PC-3 (cell line): ENCODE results near the gene EYS.

ENCODE experiments used
- CTCF ChIP-seq: fragments of 300-600 bp; sonication (generic); conservative IDR thresholded peaks from 2 replicates; pipeline ENCODE4 v1.5.1; 2017; ENCODE audit warnings: antibody characterized with exemption, low read depth, mild to moderate bottlenecking, low read length
- EZH2 ChIP-seq: fragments of 300-600 bp; sonication (generic); IDR thresholded peaks from one replicate; pipeline ENCODE4 v1.6.1; 2017; ENCODE audit warnings: antibody characterized with exemption, mild to moderate bottlenecking, low read length; ENCODE audit not compliant: unreplicated experiment
- EZH2phosphoT487 ChIP-seq: fragments of 300-600 bp; sonication (generic); IDR thresholded peaks from 2 replicates; pipeline ENCODE4 v1.6.1; 2018; ENCODE audit warnings: mild to moderate bottlenecking, antibody characterized with exemption, low read length, borderline replicate concordance

- TF ChIP-seq CTCF (no peak), EZH2phosphoT487 (no peak), EZH2 (no peak)
These were observed 149.8 kb downstream of the EYS start for GRCh38 chr6:65557224-65557623.
